Activated naive CD4-positive, alpha-beta T cell treated with anti-CD3 and anti-CD28 coated beads, Interleukin-2, amount 50 U/mL, for 72 hours (primary cell): Measurements from ENCODE around the gene FGGY. TPM values are rescaled to one million over a fixed set of nuclear protein-coding genes. Genes with fewer than 3 reads are reported as not detected.

Experiments used
- ATAC-seq, 2 donors: fragments of 150-1000 bp; cut with Tn5 transposase; 2 replicates each; pipeline ENCODE4 v1.10.0; 2021; ENCODE audit warnings: mild to moderate bottlenecking in 2 of 2, moderate library complexity in 2 of 2
- DNase-seq, 2 donors: peaks; one replicate each; pipeline ENCODE4 v3.0.0; 2021 to 2022; ENCODE audit warnings: low spot score in 2 of 2
- H3K27ac Mint-ChIP-seq, 2 donors: one replicate each; pipeline ENCODE4 v1.8.0; 2022; ENCODE audit warnings: mild to moderate bottlenecking in 2 of 2, mixed read lengths in 2 of 2
- H3K36me3 Mint-ChIP-seq, 2 donors: one replicate each; pipeline ENCODE4 v1.8.0; 2022; ENCODE audit warnings: mixed read lengths in 2 of 2
- H3K9me3 Mint-ChIP-seq, 2 donors: one replicate each; pipeline ENCODE4 v1.8.0; 2022; ENCODE audit warnings: mixed read lengths in 2 of 2
- total RNA-seq, 2 donors: library from RNA; stranded (reverse); gene quantifications; one replicate each; pipeline ENCODE4 v1.2.3, GENCODE V29; 2022

Gene FGGY
- total RNA-seq, 2 donors from 2014 or later = 15.0 to 17.0 TPM

DNA sequence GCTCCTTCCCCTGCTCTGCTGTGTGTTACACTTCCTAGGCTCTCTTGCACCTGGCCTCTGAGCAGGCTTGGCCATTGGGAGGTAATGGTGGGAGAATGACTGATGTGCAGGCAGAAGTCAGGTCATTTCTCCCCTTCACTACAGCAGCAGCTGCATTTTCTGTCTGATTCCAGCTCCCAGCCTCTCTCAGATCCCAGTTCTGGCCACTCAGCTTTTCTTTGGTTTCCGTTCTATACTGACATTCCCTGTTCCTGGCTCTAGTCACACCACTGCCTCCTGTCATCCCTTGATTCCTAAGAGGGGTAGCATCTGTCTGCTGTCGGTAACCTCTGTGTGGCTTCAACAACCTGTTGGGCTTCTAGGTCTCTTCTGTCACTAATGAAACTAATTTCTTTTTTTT, 390.2 kb downstream of the FGGY start:
- no peaks in the 10 kb centered on the region for H3K9me3 Mint-ChIP-seq
- ATAC-seq = no peak
- DNase-seq = no peak
- no peak overlapping the region for H3K27ac Mint-ChIP-seq
- H3K36me3 Mint-ChIP-seq = no peaks in the 10 kb centered on the region

DNA sequence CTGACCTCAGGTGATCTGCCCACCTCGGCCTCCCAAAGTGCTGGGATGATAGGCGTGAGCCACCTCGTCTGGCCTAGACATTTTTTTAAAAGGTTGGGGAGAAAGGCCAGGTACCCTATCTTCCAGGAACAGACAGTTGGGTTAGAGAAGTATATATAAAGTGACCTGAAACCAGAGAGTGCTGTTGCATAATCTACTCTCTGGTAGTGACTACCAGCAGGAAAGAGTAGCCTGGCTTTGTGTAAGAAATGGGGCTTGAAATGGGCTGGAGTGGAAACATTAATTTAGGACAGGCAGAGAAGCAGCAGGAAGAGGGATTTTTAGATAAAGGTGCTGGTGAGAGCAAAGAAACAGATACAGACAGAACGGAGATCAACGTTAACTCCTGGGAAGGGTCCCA, 392.1 kb downstream of the FGGY start:
- Mint-ChIP-seq H3K9me3 (no peaks in the 10 kb centered on the region), H3K27ac (peak overlapping the region in 1 of 2 donors; percentile 2), H3K36me3 (no peaks in the 10 kb centered on the region)
- DNase-seq = no peak
- ATAC-seq = no peak

DNA sequence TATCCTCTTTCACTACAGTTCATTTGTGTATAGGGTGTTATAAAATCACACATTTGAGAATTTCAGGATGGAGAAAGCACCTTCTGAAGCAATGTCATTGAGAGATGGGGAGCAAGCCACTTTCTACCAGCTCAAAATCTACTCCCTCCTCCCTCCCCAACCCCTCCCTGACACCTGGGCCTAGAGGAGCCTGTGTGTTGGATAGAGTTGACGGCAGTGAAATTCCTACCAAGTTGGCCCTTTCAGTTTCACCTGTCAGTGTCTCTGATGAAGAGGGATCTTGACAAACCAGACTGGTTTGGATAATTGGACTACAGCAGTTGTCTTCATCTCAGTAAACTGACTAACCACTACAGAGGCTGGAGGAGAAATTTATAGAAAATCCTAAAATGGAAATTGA, 392.8 kb downstream of the FGGY start:
- Mint-ChIP-seq H3K36me3 (no peaks in the 10 kb centered on the region), H3K9me3 (no peaks in the 10 kb centered on the region), H3K27ac (no peak overlapping the region)
- no peak for DNase-seq
- no peak for ATAC-seq

DNA sequence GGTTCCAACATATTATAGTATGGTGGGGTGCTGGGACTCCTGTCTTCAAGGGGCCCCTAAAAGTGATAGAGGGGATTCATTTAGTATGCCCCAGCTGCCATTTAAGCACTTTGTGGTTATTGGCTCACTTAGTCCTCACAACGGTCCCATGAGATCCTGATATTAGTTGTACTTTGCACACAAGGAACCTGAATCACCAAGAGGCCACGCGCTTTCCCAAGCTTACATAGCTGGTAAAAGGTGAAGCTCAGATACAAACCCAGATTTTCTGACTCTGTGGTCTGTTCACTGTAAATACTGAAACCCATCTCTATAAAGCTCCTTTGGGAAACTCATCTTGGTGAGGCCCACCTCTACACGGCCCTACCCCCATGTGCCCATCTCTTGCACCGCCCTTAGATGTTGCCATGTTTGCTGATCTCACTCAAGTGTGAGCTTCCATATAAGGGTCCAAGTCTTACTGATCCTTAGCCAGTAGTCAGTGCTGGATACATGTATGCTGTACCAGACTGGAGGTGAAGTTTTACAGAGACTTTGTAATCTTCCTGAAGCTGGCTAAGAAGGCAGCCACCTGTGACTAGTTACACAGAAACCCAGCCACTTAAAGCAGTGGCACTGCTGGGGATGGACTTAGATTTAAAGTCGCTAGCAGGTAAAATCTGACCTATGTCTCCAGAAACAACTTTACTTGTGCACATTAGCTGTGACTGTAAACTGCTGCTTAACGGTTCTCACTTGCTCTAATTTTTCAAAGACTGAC, 393.5 kb downstream of the FGGY start:
- H3K9me3 Mint-ChIP-seq = no peaks in the 10 kb centered on the region
- DNase-seq = no peak
- no peak overlapping the region for H3K27ac Mint-ChIP-seq
- ATAC-seq = no peak
- H3K36me3 Mint-ChIP-seq = no peaks in the 10 kb centered on the region

DNA sequence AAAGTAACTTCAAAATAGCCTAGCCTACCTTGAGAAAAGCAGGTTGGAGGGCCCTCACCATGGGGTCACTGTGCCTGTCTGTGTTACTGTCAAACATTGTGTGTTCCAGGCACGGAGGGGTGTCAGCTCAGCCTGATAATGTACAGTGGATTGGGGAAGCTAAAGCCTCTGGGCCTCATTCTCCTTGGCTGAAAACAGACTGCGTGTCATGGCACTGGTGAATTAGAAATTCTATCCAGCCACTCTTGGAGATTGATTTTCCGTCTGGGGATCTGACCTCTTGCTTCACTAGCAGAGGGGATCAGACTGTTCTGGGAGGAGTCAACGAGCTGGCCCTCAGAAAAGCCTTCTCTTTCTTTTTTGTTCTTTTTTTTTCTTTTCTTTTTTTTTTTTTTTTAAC, 394.4 kb downstream of the FGGY start:
- no peaks in the 10 kb centered on the region for H3K36me3 Mint-ChIP-seq
- DNase-seq = no peak
- no peaks in the 10 kb centered on the region for H3K9me3 Mint-ChIP-seq
- no peak overlapping the region for H3K27ac Mint-ChIP-seq
- ATAC-seq = no peak

DNA sequence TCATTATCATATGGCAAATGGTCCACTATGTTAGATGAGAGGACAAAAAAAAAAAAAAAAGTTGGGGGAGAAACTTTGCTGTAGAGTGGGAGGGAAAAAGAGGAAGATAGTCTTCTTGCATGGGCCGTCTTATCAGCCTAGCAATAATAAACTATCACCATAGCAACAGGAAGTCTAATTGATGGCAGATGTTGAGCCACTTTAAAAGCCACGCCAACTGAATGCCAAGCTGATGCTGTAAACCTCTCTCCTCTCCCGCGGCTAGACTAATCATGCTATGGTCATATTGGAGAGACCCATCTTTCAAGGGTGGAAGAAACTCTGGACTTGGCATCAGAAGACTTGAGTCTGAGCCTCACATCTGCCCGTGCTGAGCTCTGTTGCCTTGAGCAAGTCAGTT, 395.7 kb downstream of the FGGY start:
- H3K36me3 Mint-ChIP-seq = no peaks in the 10 kb centered on the region
- no peaks in the 10 kb centered on the region for H3K9me3 Mint-ChIP-seq
- no peak for DNase-seq
- no peak for ATAC-seq
- no peak overlapping the region for H3K27ac Mint-ChIP-seq

DNA sequence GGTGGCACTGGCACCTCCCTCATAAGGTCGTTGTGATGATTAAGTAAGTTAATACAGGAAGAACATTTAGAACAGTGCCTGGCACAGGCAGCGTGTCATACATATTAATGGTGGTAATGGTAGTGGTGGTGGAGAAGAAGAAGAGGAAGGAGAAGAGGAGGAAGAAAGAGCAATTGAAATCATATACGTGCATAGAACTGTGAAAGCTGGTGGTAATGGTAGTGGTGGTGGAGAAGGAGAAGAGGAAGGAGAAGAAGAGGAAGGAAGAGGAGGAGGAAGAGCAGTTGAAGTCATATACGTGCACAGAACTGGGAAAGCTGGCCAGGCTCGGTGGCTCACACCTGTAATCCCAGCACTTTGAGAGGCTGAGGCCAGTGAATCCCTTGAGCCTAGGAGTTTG, 396.5 kb downstream of the FGGY start:
- no peak overlapping the region for H3K27ac Mint-ChIP-seq
- no peaks in the 10 kb centered on the region for H3K36me3 Mint-ChIP-seq
- H3K9me3 Mint-ChIP-seq = no peaks in the 10 kb centered on the region
- DNase-seq = no peak
- no peak for ATAC-seq

DNA sequence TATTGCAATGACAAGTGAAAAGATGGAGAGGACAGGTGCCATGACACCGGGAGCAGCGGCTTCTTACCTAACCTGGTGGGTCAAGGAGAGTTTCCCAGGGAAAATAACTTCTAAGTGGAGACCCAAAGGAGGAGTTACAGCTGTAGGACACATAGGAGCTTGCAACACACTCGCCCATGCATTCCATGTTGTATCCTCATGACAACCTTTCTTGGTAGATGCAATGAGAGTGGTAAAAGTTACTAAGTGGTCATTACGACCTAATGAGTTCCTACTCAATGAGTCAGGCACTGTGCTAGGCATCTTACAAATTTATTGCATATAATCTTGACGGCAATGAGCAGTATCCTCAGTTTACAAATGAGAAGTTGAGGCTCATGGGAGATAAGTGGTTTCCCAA, 398.4 kb downstream of the FGGY start:
- H3K9me3 Mint-ChIP-seq = no peaks in the 10 kb centered on the region
- ATAC-seq (no peak), DNase-seq (no peak)
- H3K27ac Mint-ChIP-seq = no peak overlapping the region
- H3K36me3 Mint-ChIP-seq = no peaks in the 10 kb centered on the region

DNA sequence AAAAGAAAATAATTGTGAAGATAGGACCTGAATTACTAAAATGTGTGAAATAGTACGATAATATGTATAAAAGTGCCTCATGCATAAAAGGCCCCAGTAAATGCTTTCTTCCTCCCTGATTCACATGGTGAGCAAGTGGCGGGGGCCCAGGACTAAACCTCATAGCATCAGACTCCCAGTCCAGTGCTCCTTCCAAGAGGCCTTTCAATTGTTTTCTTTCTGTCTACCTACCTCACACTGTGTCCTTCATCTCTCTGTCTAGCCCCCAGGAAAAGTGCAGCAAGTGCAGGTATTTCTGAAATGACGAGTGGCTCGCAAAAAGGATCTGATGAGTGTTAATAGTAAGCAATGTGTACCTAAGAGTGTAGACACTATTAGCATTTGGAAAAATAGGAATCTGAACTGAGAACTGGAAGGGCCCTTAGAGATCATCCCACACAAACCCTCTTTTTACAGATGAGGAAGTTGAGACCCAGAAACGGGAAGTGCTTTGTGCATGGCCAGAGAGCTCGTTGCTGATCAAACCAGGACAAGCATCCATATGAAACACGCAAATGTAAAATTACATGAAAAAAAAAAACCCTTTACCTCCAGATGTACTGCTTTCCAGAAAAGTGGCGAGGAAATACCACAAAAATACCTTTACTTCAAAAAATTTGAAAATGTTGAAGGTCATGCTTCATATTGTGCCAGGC, 399.7 kb downstream of the FGGY start:
- Mint-ChIP-seq H3K36me3 (no peaks in the 10 kb centered on the region), H3K9me3 (no peaks in the 10 kb centered on the region), H3K27ac (no peak overlapping the region)
- DNase-seq (no peak), ATAC-seq (no peak)

DNA sequence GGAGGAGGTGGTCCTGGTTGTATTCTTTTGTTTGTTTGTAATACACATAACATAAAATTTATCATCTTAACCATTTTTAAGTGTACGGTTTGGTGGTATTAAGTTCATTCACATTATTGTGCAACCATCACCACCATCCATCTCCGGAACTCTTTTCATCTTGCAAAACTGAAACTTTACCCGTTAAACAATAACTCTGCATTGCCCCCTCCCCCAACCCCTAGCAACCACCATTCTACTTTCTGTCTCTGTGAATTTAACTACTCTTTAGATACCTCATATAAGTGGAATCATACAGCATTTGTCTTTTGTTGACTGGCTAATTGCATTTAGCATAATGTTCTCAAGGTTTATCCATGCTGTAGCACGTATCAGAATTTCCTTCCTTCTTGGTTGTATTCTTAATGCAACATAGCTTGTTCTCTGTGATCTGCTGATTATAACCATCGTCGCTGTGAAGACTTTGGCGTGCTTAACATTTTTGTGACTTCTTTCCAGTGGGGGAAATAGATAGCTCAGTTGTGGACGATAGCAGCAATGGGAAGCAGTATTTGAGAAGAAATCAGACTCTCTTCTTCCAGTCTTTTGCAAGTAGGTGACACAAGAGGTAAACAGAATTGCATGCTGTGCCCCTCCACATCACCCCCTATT, 400.4 kb downstream of the FGGY start:
- no peaks in the 10 kb centered on the region for H3K9me3 Mint-ChIP-seq
- ATAC-seq (peak; percentile 45 to 73), DNase-seq (peak in 1 of 2 donors; percentile 41)
- no peaks in the 10 kb centered on the region for H3K36me3 Mint-ChIP-seq
- peak overlapping the region; percentile 9 to 37 for H3K27ac Mint-ChIP-seq

DNA sequence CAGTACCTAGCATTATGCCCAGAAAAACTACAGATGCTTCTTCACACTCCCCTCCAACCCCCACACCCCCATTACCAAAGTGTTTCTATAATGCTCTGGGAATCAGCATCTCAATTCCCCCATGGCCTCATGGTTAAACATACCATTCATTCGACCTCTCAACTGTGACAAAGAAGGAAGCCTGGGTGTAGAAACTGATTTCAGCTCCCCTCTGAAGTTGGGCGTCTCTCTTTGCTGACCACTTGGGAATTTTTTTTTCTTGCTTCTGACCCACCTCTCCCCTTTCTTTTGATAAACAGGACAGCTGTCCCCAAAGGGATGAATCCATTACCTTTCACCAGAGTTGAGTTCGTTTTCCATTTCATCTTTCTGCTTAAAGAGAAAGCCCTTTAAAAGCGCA, 401.5 kb downstream of the FGGY start:
- H3K36me3 Mint-ChIP-seq = no peaks in the 10 kb centered on the region
- no peaks in the 10 kb centered on the region for H3K9me3 Mint-ChIP-seq
- ATAC-seq (no peak), DNase-seq (no peak)
- no peak overlapping the region for H3K27ac Mint-ChIP-seq

DNA sequence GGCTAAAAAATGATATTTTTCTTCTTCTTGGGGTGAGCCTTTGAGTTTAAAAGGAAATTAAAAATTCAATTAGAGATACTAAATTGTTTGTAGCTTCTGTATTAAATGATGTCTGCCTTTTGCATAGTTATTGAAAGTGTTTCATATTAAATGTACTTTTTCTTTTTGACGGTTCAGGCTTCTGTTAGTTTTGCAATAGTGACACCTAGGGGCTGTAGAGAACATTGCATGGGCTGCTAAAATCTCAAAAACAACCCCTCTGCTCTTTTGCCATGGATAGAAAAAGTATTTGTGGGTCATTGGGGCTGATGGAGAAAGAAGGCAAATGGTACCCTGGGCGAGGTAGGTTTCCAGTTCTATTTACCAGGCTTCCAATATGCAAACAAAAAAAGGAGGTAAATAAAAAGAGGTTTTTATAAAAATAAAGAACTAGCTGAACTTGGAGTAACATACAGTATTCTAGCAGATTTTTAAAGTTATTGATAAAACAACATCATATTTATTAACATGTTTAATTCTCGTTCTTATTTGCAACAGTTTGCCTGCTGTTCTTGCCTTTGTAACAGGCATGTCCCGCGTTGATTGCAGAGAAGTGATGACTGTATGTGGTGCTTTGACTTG, 402.4 kb downstream of the FGGY start:
- DNase-seq = no peak

DNA sequence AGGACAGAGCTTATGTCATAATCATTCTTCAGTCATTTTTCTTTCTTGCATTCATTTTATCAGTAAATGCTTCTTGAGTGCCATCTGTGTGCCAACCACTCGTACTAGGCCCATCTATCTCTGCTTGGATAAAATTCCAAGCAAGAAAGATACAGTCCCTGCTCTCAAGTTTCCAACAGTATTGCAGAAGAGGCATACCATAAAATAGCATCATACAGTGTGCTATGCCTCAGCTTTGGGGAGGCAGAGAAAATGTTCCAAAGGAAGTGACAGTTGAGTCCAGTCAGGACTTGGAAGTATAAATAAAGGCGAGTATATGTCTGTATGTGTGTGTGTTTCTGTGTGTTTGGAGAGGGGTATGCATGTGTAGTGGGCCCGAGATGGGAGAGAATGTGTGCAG, 404.5 kb downstream of the FGGY start:
- H3K9me3 Mint-ChIP-seq = no peaks in the 10 kb centered on the region
- H3K27ac Mint-ChIP-seq = no peak overlapping the region
- ATAC-seq = no peak
- H3K36me3 Mint-ChIP-seq = no peaks in the 10 kb centered on the region
- no peak for DNase-seq

More for the DNA sequence above, 402.4 kb downstream of the FGGY start:
- Mint-ChIP-seq H3K36me3 (no peaks in the 10 kb centered on the region), H3K9me3 (no peaks in the 10 kb centered on the region), H3K27ac (no peak overlapping the region)
- ATAC-seq = peak in 1 of 2 donors; percentile 37

DNA sequence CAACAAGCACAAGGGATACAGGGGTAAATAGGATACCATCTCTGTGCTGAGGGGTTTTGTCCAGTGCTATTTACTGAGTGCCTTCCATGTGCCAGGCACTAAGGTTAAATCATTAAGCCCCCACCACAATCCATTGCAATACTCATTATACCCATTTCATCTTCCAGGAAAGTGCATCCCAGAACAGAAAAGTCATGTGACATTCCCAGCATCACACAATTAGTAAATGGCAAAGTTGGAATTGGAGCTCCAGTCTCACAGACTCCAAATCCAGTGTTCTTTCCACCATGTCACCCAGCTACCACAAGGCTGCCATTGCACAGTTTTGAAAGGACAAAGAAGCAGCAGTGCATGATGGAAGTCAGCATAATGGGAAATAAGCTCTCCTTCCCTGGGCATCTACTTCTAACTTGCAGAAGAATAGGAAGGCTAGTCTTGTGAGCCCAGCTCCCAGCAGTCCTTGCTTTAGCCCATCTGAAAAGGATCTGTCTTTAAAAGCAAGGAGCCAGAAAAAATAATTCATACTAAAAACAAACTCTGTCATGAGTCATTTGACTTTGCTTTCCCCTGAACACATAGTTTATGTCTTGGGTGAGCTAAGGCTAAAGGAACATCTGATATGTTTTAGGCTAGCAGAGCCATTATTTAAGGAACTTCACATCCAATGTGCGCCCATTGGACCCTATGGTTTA, 406.5 kb downstream of the FGGY start:
- ATAC-seq (no peak), DNase-seq (no peak)
- H3K27ac Mint-ChIP-seq = no peak overlapping the region
- no peaks in the 10 kb centered on the region for H3K36me3 Mint-ChIP-seq
- no peaks in the 10 kb centered on the region for H3K9me3 Mint-ChIP-seq

DNA sequence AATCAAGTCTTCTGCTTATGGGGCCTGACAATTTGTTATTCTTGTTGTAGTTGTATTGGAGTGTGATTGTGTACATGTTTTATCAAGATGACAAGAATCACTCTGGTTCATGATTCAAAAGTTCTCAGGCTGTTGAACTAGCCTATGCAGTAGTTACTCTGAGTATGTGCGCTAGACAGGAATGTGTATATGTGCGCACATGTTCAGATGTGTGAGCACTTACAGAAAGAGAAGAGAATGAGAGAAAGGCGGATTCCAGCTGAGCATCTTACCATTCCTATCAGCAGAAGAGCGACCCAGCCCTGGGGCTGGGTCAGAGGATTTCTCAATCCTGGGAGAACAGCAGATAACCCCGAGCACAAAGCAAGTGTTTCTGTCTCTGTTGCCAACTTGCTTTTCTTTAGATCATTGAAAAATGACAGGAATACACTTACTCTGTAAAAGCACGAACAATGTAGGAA, 407.1 kb downstream of the FGGY start:
- Mint-ChIP-seq H3K36me3 (no peaks in the 10 kb centered on the region), H3K27ac (no peak overlapping the region), H3K9me3 (no peaks in the 10 kb centered on the region)
- no peak for DNase-seq
- ATAC-seq = no peak

DNA sequence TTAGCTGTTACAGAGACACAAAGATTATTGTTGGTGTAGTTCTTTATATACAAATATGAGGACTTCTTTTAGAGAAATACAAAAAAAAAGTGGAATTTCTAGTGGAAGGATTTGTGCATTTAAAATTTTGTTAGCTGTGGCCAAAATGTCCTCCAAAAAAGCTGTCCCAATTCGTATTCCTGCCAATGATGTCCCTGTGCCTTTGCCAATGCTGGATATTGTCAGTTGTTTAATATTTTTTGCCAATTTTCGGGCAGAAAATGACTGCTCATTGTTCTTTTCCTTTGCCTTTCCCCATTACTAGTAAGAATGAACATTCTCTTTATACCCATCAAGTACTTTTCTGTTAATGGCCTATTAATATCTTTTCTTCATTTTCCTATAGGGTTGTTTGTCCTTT, 407.8 kb downstream of the FGGY start:
- no peak overlapping the region for H3K27ac Mint-ChIP-seq
- no peaks in the 10 kb centered on the region for H3K9me3 Mint-ChIP-seq
- DNase-seq = no peak
- no peak for ATAC-seq
- peaks cover 0 to 1% of the 10 kb centered on the region in 2 donors for H3K36me3 Mint-ChIP-seq
